WTC11 (cell line): ENCODE measurements around the gene EGFR. TPM values are rescaled to one million over a fixed set of nuclear protein-coding genes. Genes with fewer than 3 reads are reported as not detected.

Source experiments
- ATAC-seq: fragments of 200-7000 bp; cut with Tn5 transposase; 2 replicates; pipeline ENCODE4 v1.10.0; 2021; ENCODE audit warnings: mild to moderate bottlenecking, moderate library complexity
- CTCF ChIA-PET: fragments of 300-600 bp; sonication (Branson Sonifier 250); formaldehyde crosslinking; loops from one replicate; lab custom pipeline; 2021; ENCODE audit warnings: antibody characterized with exemption; lab: Charles Lee
- POLR2A ChIA-PET: fragments of 350-600 bp; sonication (Branson Sonifier 250); formaldehyde crosslinking; loops from one replicate; lab custom pipeline; 2021; ENCODE audit warnings: antibody characterized with exemption; lab: Charles Lee
- DNase-seq: peaks from one replicate; pipeline ENCODE4 v3.0.0; 2021; ENCODE audit warnings: low spot score
- H3K27ac Mint-ChIP-seq: 2 replicates; pipeline ENCODE4 v1.8.0; 2021; ENCODE audit warnings: mixed read lengths
- H3K27me3 Mint-ChIP-seq: 2 replicates; pipeline ENCODE4 v1.8.0; 2021; ENCODE audit warnings: low read depth, mild to moderate bottlenecking, moderate library complexity, mixed read lengths
- H3K36me3 Mint-ChIP-seq: 2 replicates; pipeline ENCODE4 v1.8.0; 2021; ENCODE audit warnings: mixed read lengths
- H3K4me1 Mint-ChIP-seq: 2 replicates; pipeline ENCODE4 v1.8.0; 2022; ENCODE audit warnings: mixed read lengths
- H3K4me3 Mint-ChIP-seq: 2 replicates; pipeline ENCODE4 v1.8.0; 2021; ENCODE audit warnings: mild to moderate bottlenecking, moderate library complexity, mixed read lengths
- H3K9me3 Mint-ChIP-seq: 2 replicates; pipeline ENCODE4 v1.8.0; 2021; ENCODE audit warnings: mixed read lengths
- CREB1 ChIP-seq: sonication (generic); formaldehyde crosslinking; IDR thresholded peaks from 2 replicates; pipeline ENCODE4 v1.8.0; 2023; ENCODE audit warnings: mild to moderate bottlenecking, missing genetic modification reagents
- ELF4 ChIP-seq: sonication (generic); formaldehyde crosslinking; IDR thresholded peaks from 2 replicates; pipeline ENCODE4 v1.8.1; 2022; ENCODE audit warnings: low read depth, mild to moderate bottlenecking, moderate library complexity, missing genetic modification reagents
- EMX1 ChIP-seq: fragments of 250-450 bp; sonication (Bioruptor Pico); IDR thresholded peaks from 2 replicates; pipeline ENCODE4 v1.8.0; 2021; ENCODE audit warnings: mild to moderate bottlenecking
- FOXJ3 ChIP-seq: sonication (generic); formaldehyde crosslinking; IDR thresholded peaks from 2 replicates; pipeline ENCODE4 v1.9.0; 2021; ENCODE audit warnings: missing genetic modification reagents, mild to moderate bottlenecking, borderline replicate concordance
- OVOL2 ChIP-seq: fragments of 250-450 bp; sonication (Bioruptor Pico); IDR thresholded peaks from 2 replicates; pipeline ENCODE4 v1.9.0; 2021; ENCODE audit warnings: mild to moderate bottlenecking, borderline replicate concordance
- RELA ChIP-seq: sonication (generic); formaldehyde crosslinking; IDR thresholded peaks from 2 replicates; pipeline ENCODE4 v1.8.1; 2022; ENCODE audit warnings: missing genetic modification reagents, mild to moderate bottlenecking, borderline replicate concordance
- SMAD3 ChIP-seq: sonication (generic); formaldehyde crosslinking; IDR thresholded peaks from 2 replicates; pipeline ENCODE4 v1.8.0; 2022; ENCODE audit warnings: missing genetic modification reagents, mild to moderate bottlenecking, borderline replicate concordance
- ZBTB21 ChIP-seq: sonication (generic); formaldehyde crosslinking; IDR thresholded peaks from 2 replicates; pipeline ENCODE4 v1.8.1; 2023; ENCODE audit warnings: mild to moderate bottlenecking, missing genetic modification reagents, borderline replicate concordance
- ZNF219 ChIP-seq: sonication (generic); formaldehyde crosslinking; IDR thresholded peaks from 2 replicates; pipeline ENCODE4 v1.8.0; 2023; ENCODE audit warnings: missing genetic modification reagents, mild to moderate bottlenecking, borderline replicate concordance
- ZNF263 ChIP-seq: sonication (generic); formaldehyde crosslinking; IDR thresholded peaks from 2 replicates; pipeline ENCODE4 v1.8.1; 2022; ENCODE audit warnings: low read depth, mild to moderate bottlenecking, moderate library complexity, missing genetic modification reagents
- total RNA-seq: library from RNA; stranded (reverse); gene quantifications from 3 replicates; pipeline ENCODE4 v1.2.3, GENCODE V29; 2021
- TF ChIP-seq, protein P1 (sequence below): sonication (generic); formaldehyde crosslinking; IDR thresholded peaks from 2 replicates; pipeline ENCODE4 v1.8.1; 2023; ENCODE audit warnings: mild to moderate bottlenecking, moderate library complexity, missing genetic modification reagents
- TF ChIP-seq, protein P2 (sequence below): fragments of 250-450 bp; sonication (Bioruptor Pico); conservative IDR thresholded peaks from 2 replicates; pipeline ENCODE4 v1.9.0; 2021; ENCODE audit warnings: mild to moderate bottlenecking
- TF ChIP-seq, protein P3 (sequence below): fragments of 250-450 bp; sonication (Bioruptor Pico); IDR thresholded peaks from 2 replicates; pipeline ENCODE4 v1.9.0; 2021; ENCODE audit warnings: mild to moderate bottlenecking
- TF ChIP-seq, protein P4 (sequence below): sonication (generic); formaldehyde crosslinking; IDR thresholded peaks from 2 replicates; pipeline ENCODE4 v1.8.1; 2022; ENCODE audit warnings: low read depth, missing genetic modification reagents, borderline replicate concordance

The EGFR gene
- total RNA-seq, 1 experiment from 2014 or later: 5.9 TPM

DNA sequence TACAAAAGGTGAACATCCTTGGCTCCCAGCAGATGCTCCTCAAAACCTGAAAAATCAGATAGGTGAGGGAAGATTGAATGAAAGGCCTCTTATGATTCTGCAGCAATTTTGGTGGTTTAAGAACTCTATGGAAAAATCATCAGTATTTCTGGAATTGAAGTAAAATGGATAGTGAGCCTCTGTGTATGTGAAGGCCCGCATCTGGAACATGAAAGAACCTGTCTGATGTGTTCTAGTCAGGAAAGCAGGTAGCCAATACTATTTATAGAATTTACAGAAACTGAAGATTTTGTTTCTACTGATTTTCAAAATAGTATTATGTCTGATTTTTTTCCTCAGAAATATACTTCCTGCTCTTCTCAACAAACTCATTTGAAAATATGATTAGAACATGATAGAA, 37.3 kb downstream of the EGFR start (continued):
- TF ChIP-seq, protein P1, sequence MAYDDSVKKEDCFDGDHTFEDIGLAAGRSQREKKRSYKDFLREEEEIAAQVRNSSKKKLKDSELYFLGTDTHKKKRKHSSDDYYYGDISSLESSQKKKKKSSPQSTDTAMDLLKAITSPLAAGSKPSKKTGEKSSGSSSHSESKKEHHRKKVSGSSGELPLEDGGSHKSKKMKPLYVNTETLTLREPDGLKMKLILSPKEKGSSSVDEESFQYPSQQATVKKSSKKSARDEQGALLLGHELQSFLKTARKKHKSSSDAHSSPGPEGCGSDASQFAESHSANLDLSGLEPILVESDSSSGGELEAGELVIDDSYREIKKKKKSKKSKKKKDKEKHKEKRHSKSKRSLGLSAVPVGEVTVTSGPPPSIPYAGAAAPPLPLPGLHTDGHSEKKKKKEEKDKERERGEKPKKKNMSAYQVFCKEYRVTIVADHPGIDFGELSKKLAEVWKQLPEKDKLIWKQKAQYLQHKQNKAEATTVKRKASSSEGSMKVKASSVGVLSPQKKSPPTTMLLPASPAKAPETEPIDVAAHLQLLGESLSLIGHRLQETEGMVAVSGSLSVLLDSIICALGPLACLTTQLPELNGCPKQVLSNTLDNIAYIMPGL: no peak
- TF ChIP-seq, all 79 proteins: peak for 0

DNA sequence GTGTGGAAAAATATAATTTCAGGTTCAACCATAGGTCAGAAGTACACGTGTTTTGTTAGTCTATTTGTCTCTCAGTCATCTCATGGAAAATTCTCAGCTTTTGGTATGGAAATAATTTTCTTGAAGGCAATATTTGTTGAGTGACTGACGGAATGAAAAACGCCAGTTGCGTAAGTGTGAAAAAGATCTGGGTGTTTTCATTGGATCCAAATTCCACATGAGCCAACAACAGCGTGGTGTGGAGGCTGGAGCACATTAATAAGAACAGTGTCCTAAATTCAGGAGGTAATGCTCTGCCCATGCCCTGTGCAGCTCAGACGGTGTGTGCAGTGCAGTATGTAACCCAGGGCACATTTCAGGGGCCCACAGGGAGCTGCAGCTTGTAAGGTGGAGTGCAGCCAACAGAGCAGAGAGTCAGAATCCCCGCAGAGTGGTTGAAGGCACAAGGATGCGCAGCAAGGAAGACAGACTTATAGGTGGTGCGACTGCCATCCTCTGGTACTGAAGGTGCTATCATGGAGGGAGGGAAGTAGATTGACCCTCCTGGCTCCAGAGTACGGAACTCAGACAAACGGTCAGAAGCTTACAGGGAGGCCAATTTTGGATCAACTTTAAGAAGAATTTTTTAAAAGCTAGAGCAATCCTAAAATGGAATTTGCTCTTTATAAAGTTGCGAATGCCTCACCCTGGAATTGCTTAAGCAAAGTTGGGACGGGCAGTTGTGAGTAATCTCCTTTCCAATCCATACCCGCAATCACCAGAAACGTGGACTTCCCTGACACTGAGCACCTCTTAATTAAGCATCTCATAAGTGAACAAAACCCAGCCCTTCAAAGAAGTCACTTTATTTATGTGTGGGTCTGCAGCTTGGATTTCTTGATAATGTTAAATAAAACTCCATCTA, 38.0 kb downstream of the EGFR start:
- ATAC-seq (no peak), DNase-seq (no peak)
- Mint-ChIP-seq H3K9me3 (peaks cover 5% of the 10 kb centered on the region), H3K27ac (no peak overlapping the region), H3K36me3 (no peaks in the 10 kb centered on the region), H3K27me3 (no peaks in the 10 kb centered on the region; the same call in 1 of the 2 replicates), H3K4me1 (peaks cover 4% of the 10 kb centered on the region; the same call in 1 of the 2 replicates), H3K4me3 (no peak overlapping the region)
- ChIA-PET CTCF (interaction anchor here (0.6 kb wide), 1 partner anchor 223 kb away, joined by 4 read pairs; no protein-coding TSS in a partner anchor), POLR2A (no interaction called here)
- no peak for TF ChIP-seq CREB1

DNA sequence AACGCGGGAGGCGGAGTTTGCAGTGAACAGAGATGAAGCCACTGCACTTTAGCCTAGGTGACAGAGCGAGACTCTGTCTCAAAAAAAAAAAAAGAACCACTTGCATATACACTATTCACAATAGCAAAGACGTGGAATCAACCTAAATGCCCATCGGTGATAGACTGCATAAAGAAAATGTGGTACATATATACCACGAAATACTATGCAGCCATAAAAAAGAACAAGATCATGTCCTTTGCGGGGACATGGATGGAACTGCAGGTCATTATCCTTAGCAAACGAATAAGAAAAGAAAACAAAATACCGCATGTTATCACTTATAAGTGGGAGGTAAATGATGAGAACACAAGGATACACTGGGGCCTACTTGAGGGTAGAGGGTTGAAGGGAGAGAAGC, 39.5 kb downstream of the EGFR start:
- CTCF ChIA-PET: no interaction called here
- TF ChIP-seq RELA (CRISPR knock-in tag) (no peak), EMX1 (no peak), ZNF263 (CRISPR knock-in tag) (no peak), ELF4 (no peak), CREB1 (no peak), ZBTB21 (no peak), OVOL2 (no peak), FOXJ3 (CRISPR knock-in tag) (no peak), ZNF219 (no peak), SMAD3 (CRISPR knock-in tag) (no peak)
- TF ChIP-seq, protein P2, sequence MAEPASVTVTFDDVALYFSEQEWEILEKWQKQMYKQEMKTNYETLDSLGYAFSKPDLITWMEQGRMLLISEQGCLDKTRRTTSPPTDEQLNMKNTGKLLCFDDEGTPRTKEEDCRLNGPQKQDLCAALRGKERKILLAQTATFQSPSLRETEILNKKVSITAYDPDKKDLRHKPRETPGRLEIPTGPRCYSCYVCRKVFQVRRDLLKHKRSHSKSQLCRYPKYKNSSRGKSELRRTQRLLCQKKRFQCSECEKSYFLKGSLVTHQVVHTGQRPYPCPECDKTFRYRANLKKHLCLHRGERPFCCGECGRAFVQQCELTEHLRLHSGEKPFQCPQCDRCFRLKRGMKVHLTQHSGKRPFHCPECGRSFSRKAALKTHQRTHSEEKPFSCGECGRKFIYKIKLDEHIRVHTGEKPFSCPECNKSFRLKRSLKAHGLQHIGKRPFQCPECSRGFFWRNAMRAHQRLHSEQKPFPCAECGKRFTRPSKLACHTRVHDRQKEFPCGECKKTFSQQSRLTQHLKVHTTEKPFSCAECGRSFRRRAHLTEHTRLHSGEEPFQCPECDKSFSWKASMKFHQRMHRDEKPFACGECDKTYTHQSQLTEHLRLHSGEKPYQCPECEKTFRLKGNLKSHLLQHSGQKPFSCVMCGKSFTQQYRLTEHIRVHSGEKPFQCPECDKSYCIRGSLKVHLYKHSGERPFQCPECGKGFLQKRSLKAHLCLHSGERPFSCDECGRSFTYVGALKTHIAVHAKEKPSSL (CRISPR knock-in tag): no peak
- TF ChIP-seq, protein P3, sequence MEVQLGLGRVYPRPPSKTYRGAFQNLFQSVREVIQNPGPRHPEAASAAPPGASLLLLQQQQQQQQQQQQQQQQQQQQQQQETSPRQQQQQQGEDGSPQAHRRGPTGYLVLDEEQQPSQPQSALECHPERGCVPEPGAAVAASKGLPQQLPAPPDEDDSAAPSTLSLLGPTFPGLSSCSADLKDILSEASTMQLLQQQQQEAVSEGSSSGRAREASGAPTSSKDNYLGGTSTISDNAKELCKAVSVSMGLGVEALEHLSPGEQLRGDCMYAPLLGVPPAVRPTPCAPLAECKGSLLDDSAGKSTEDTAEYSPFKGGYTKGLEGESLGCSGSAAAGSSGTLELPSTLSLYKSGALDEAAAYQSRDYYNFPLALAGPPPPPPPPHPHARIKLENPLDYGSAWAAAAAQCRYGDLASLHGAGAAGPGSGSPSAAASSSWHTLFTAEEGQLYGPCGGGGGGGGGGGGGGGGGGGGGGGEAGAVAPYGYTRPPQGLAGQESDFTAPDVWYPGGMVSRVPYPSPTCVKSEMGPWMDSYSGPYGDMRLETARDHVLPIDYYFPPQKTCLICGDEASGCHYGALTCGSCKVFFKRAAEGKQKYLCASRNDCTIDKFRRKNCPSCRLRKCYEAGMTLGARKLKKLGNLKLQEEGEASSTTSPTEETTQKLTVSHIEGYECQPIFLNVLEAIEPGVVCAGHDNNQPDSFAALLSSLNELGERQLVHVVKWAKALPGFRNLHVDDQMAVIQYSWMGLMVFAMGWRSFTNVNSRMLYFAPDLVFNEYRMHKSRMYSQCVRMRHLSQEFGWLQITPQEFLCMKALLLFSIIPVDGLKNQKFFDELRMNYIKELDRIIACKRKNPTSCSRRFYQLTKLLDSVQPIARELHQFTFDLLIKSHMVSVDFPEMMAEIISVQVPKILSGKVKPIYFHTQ (CRISPR knock-in tag): no peak
- TF ChIP-seq, protein P4, sequence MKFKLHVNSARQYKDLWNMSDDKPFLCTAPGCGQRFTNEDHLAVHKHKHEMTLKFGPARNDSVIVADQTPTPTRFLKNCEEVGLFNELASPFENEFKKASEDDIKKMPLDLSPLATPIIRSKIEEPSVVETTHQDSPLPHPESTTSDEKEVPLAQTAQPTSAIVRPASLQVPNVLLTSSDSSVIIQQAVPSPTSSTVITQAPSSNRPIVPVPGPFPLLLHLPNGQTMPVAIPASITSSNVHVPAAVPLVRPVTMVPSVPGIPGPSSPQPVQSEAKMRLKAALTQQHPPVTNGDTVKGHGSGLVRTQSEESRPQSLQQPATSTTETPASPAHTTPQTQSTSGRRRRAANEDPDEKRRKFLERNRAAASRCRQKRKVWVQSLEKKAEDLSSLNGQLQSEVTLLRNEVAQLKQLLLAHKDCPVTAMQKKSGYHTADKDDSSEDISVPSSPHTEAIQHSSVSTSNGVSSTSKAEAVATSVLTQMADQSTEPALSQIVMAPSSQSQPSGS: no peak
- H3K9me3 Mint-ChIP-seq: peaks cover 5% of the 10 kb centered on the region
- no peak for ATAC-seq
- no peak for DNase-seq
- H3K4me3 Mint-ChIP-seq: no peak overlapping the region
- H3K36me3 Mint-ChIP-seq: no peaks in the 10 kb centered on the region
- no peak overlapping the region for H3K27ac Mint-ChIP-seq
- H3K27me3 Mint-ChIP-seq: no peaks in the 10 kb centered on the region
- POLR2A ChIA-PET: no interaction called here
- H3K4me1 Mint-ChIP-seq: peaks cover 4% of the 10 kb centered on the region; the same call in 1 of the 2 replicates
